Progenitor cell of endocrine pancreas (in vitro differentiated cells): ENCODE results near the gene CYP2B6. TPM values are rescaled to one million over a fixed set of nuclear protein-coding genes. Genes with fewer than 3 reads are reported as not detected.
"Not testable (repeated sequence)": the region's sequence is repeated elsewhere in the genome, so short reads cannot be mapped to it uniquely, and the experiment has no call there.

Source experiments
- DNase-seq: peaks from one replicate; pipeline ENCODE4 v3.0.0; 2021; ENCODE audit warnings: low spot score; ENCODE audit not compliant: unreplicated experiment
- H3K27ac Mint-ChIP-seq: 2 replicates; pipeline ENCODE4 v1.8.0; 2021; ENCODE audit warnings: mild to moderate bottlenecking, moderate library complexity, mixed read lengths
- H3K27me3 Mint-ChIP-seq: 2 replicates; pipeline ENCODE4 v1.8.0; 2021; ENCODE audit warnings: mixed read lengths
- H3K36me3 Mint-ChIP-seq: 2 replicates; pipeline ENCODE4 v1.8.0; 2022; ENCODE audit warnings: mixed read lengths; ENCODE audit not compliant: insufficient read depth
- H3K4me1 Mint-ChIP-seq: 2 replicates; pipeline ENCODE4 v1.8.0; 2021; ENCODE audit warnings: low read depth, mixed read lengths
- H3K4me3 Mint-ChIP-seq: 2 replicates; pipeline ENCODE4 v1.8.0; 2021; ENCODE audit warnings: low read depth, mild to moderate bottlenecking, moderate library complexity, mixed read lengths
- H3K9me3 Mint-ChIP-seq: 2 replicates; pipeline ENCODE4 v1.8.0; 2021; ENCODE audit warnings: low read depth, mixed read lengths
- CTCF ChIP-seq: fragments of 200-600 bp; sonication (generic); IDR thresholded peaks from one replicate; pipeline ENCODE4 v1.5.0; 2021; ENCODE audit warnings: antibody characterized with exemption, mild to moderate bottlenecking; ENCODE audit not compliant: unreplicated experiment
- total RNA-seq: library from RNA; stranded (reverse); gene quantifications from 2 replicates; pipeline ENCODE4 v1.2.1, GENCODE V29; 2021

CYP2B6 gene
- total RNA-seq, 1 donor from 2014 or later = 2.0 TPM

GRCh38 chr19:40962460-40962961 is 28.6 kb upstream of the CYP2B6 start:
- H3K36me3 Mint-ChIP-seq = peaks cover 1% of the 10 kb centered on the region
- no peak overlapping the region for H3K27ac Mint-ChIP-seq
- TF ChIP-seq CTCF = no peak
- no peak for DNase-seq
- peaks cover 28% of the 10 kb centered on the region for H3K27me3 Mint-ChIP-seq
- no peak overlapping the region for H3K4me3 Mint-ChIP-seq
- H3K4me1 Mint-ChIP-seq = no peaks in the 10 kb centered on the region
- H3K9me3 Mint-ChIP-seq = peaks cover 1% of the 10 kb centered on the region

GRCh38 chr19:40964361-40964760 is 26.7 kb upstream of the CYP2B6 start:
- not testable (repeated sequence) for H3K4me1 Mint-ChIP-seq, H3K4me3 Mint-ChIP-seq, DNase-seq, H3K27ac Mint-ChIP-seq, H3K9me3 Mint-ChIP-seq, H3K36me3 Mint-ChIP-seq
- peaks cover 31% of the 10 kb centered on the region for H3K27me3 Mint-ChIP-seq

GRCh38 chr19:40965351-40965750 is 25.7 kb upstream of the CYP2B6 start:
- H3K4me1 Mint-ChIP-seq, H3K27ac Mint-ChIP-seq, H3K36me3 Mint-ChIP-seq, DNase-seq, H3K4me3 Mint-ChIP-seq, H3K9me3 Mint-ChIP-seq: not testable (repeated sequence)
- peaks cover 36% of the 10 kb centered on the region for H3K27me3 Mint-ChIP-seq

GRCh38 chr19:40966591-40966990 is 24.5 kb upstream of the CYP2B6 start:
- H3K36me3 Mint-ChIP-seq, H3K9me3 Mint-ChIP-seq, H3K4me3 Mint-ChIP-seq, H3K27ac Mint-ChIP-seq, H3K4me1 Mint-ChIP-seq, DNase-seq: not testable (repeated sequence)
- H3K27me3 Mint-ChIP-seq = peaks cover 29% of the 10 kb centered on the region

GRCh38 chr19:40968065-40968464 is 23.0 kb upstream of the CYP2B6 start:
- not testable (repeated sequence) for H3K36me3 Mint-ChIP-seq, H3K4me3 Mint-ChIP-seq, DNase-seq, H3K4me1 Mint-ChIP-seq, H3K9me3 Mint-ChIP-seq, H3K27ac Mint-ChIP-seq
- peaks cover 17% of the 10 kb centered on the region for H3K27me3 Mint-ChIP-seq

GRCh38 chr19:40969721-40970120 is 21.4 kb upstream of the CYP2B6 start:
- not testable (repeated sequence) for H3K36me3 Mint-ChIP-seq, H3K4me1 Mint-ChIP-seq, H3K27ac Mint-ChIP-seq, DNase-seq, H3K9me3 Mint-ChIP-seq, H3K4me3 Mint-ChIP-seq
- peaks cover 12% of the 10 kb centered on the region for H3K27me3 Mint-ChIP-seq

GRCh38 chr19:40970396-40971345 is 20.4 kb upstream of the CYP2B6 start:
- not testable (repeated sequence) for H3K9me3 Mint-ChIP-seq, H3K4me1 Mint-ChIP-seq, H3K36me3 Mint-ChIP-seq, DNase-seq, H3K4me3 Mint-ChIP-seq, H3K27ac Mint-ChIP-seq
- H3K27me3 Mint-ChIP-seq = peaks cover 12% of the 10 kb centered on the region

- peaks cover 6% of the 10 kb centered on the region for H3K9me3 Mint-ChIP-seq
- no peak overlapping the region for H3K4me3 Mint-ChIP-seq
- no peaks in the 10 kb centered on the region for H3K36me3 Mint-ChIP-seq
These were observed 16.4 kb upstream of the CYP2B6 start for GRCh38 chr19:40974633-40975037.

More at GRCh38 chr19:40974633-40975037, 16.4 kb upstream of the CYP2B6 start:
- H3K27me3 Mint-ChIP-seq = peaks cover 10% of the 10 kb centered on the region
- peak; percentile 93 for TF ChIP-seq CTCF
- H3K27ac Mint-ChIP-seq = no peak overlapping the region
- peak; percentile 56 for DNase-seq
- no peaks in the 10 kb centered on the region for H3K4me1 Mint-ChIP-seq
